Gastroesophageal sphincter (tissue), 3 donors: Measurements from ENCODE around the gene PSD4.

Experiments
- POLR2A ChIP-seq, 2 donors: fragments of 450-650 bp; IDR thresholded peaks; one replicate each; pipeline ENCODE4 v1.6.1; 2017; ENCODE audit warnings: antibody characterized with exemption in 2 of 2, mild to moderate bottlenecking in 2 of 2, moderate library complexity in 1 of 2
- TF ChIP-seq, protein P1 (sequence below), 4 experiments: fragments of 200-600 bp in 2 of 4; fragments of 450-650 bp in 2 of 4; sonication (generic) in 1 of 4; IDR thresholded peaks; one replicate each; pipeline ENCODE4 v1.5.1; 2017 to 2019; ENCODE audit warnings: antibody characterized with exemption in 4 of 4, mild to moderate bottlenecking in 2 of 4, moderate library complexity in 2 of 4

DNA sequence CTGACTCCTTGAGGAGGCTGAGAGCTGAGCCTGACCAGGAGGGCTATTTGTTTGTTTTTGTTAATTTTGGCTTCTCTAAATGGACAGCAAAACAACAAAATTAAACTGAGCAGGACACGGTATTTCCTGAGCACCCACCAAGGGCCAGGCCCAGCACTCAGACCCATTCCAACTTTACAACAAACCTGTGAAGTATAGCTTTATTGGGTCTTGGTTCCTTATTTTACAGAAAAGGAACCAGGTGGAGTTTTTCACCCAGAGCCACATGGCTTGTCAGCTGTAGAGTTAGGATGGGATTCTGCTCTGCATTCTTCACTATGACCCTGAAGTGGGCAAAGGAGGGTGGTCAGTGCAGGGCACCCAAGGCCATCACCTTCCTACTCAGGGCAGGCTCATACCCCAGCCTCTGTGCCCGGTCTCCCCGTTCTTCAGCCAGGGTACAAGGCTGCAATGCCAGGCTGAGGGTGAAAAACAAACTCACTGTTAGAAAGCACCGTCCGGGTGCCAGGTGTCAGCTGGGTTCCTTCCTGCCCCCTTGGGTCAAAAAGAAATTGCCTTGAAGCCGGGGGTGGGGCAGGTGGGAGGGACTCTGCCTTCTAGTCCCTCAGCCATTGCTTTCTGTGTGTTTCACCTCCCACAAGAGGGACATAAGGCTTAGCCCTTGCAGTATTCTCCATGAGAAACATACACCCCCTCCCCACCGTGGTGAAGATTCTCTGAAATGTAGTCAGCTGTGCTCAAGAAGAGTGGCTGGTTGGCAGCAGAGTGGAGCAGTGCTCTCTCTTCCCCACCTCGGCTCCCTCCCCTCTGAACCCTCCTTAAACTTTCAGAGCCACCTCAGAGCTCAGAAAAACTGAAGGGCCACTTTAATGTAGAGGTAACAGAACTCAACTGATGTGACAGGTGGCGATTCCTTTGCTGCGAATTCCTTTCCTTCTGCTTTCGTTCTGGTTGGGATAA, 2.2 kb downstream of the PSD4 start:
- TF ChIP-seq POLR2A (IDR thresholded peaks at IDR 0.05), result no peak
- TF ChIP-seq, protein P1, sequence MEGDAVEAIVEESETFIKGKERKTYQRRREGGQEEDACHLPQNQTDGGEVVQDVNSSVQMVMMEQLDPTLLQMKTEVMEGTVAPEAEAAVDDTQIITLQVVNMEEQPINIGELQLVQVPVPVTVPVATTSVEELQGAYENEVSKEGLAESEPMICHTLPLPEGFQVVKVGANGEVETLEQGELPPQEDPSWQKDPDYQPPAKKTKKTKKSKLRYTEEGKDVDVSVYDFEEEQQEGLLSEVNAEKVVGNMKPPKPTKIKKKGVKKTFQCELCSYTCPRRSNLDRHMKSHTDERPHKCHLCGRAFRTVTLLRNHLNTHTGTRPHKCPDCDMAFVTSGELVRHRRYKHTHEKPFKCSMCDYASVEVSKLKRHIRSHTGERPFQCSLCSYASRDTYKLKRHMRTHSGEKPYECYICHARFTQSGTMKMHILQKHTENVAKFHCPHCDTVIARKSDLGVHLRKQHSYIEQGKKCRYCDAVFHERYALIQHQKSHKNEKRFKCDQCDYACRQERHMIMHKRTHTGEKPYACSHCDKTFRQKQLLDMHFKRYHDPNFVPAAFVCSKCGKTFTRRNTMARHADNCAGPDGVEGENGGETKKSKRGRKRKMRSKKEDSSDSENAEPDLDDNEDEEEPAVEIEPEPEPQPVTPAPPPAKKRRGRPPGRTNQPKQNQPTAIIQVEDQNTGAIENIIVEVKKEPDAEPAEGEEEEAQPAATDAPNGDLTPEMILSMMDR (IDR thresholded peaks at IDR 0.05), result no peak
